ENCODE measurements around the gene P3H1. TPM values are rescaled to one million over a fixed set of nuclear protein-coding genes. Genes with fewer than 3 reads are reported as not detected.

The P3H1 gene
- total RNA-seq, 4 donors from 2014 or later = 9.4 to 26.8 (median 13.5) TPM

- WGBS, 2 donors = 86 to 87% methylated on average over 8 of the region's 8 CpGs
- DNase-seq (ENCODE audit: low spot score in 2 of 2) = no peak
- intact Hi-C loops (cut with DNase I; ENCODE audit: low total_unique reads) = no loop called here
- no peak overlapping the region for H3K4me3 ChIP-seq (ENCODE audit: low read depth, poor library complexity, severe bottlenecking)
- TF ChIP-seq CTCF (IDR thresholded peaks at IDR 0.05) (no peak), POLR2A (IDR thresholded peaks at IDR 0.05) (no peak)
Observed at GRCh38 chr1:42742141-42742540, 24.7 kb downstream of the P3H1 start.

GRCh38 chr1:42741706-42742105 lies 25.1 kb downstream of the P3H1 start:
- TF ChIP-seq POLR2A (IDR thresholded peaks at IDR 0.05) (no peak), CTCF (IDR thresholded peaks at IDR 0.05) (no peak)
- intact Hi-C loops (cut with DNase I; ENCODE audit: low total_unique reads) = no loop called here
- H3K4me3 ChIP-seq (ENCODE audit: low read depth, poor library complexity, severe bottlenecking) = no peak overlapping the region
- DNase-seq (ENCODE audit: low spot score in 2 of 2) = no peak
- WGBS, 2 donors = 87 to 94% methylated on average over 4 of the region's 4 CpGs

- TF ChIP-seq POLR2A (IDR thresholded peaks at IDR 0.05) (no peak), CTCF (IDR thresholded peaks at IDR 0.05) (no peak)
- H3K4me3 ChIP-seq (ENCODE audit: low read depth, poor library complexity, severe bottlenecking) = no peak overlapping the region
- 84 to 90% methylated on average over 16 to 17 of the region's 19 CpGs for WGBS, 2 donors
- intact Hi-C loops (cut with DNase I; ENCODE audit: low total_unique reads) = no loop called here
- no peak for DNase-seq (ENCODE audit: low spot score in 2 of 2)
Observed at GRCh38 chr1:42740851-42741580, 25.8 kb downstream of the P3H1 start.

- H3K4me3 ChIP-seq (ENCODE audit: low read depth, poor library complexity, severe bottlenecking) = no peak within 1 kb of the TSS
- intact Hi-C loops (cut with DNase I; ENCODE audit: low total_unique reads) = no loop called here
- TF ChIP-seq CTCF (IDR thresholded peaks at IDR 0.05) (no peak), POLR2A (IDR thresholded peaks at IDR 0.05) (no peak)
- 67 to 69% methylated on average over 23 to 26 of the region's 27 CpGs for WGBS, 2 donors
- DNase-seq (ENCODE audit: low spot score in 2 of 2) = no peak
Observed at GRCh38 chr1:42739753-42740700, 26.8 kb downstream of the P3H1 start, which contains the start of gene CLDN19. Gene CLDN19 (minus strand): TSS chr1:42740236. CDS start chr1:42740063, 173 bp downstream.

GRCh38 chr1:42738678-42739226 lies 28.1 kb downstream of the P3H1 start:
- no peak overlapping the region for H3K4me3 ChIP-seq (ENCODE audit: low read depth, poor library complexity, severe bottlenecking)
- no peak for DNase-seq (ENCODE audit: low spot score in 2 of 2)
- TF ChIP-seq POLR2A (IDR thresholded peaks at IDR 0.05) = no peak
- TF ChIP-seq CTCF (IDR thresholded peaks at IDR 0.05) = no peak
- intact Hi-C loops (cut with DNase I; ENCODE audit: low total_unique reads) = no loop called here
- WGBS, 2 donors = 71 to 79% methylated on average over 5 to 7 of the region's 8 CpGs
